Measurements from ENCODE around the gene NFYC.

Gene NFYC

DNA sequence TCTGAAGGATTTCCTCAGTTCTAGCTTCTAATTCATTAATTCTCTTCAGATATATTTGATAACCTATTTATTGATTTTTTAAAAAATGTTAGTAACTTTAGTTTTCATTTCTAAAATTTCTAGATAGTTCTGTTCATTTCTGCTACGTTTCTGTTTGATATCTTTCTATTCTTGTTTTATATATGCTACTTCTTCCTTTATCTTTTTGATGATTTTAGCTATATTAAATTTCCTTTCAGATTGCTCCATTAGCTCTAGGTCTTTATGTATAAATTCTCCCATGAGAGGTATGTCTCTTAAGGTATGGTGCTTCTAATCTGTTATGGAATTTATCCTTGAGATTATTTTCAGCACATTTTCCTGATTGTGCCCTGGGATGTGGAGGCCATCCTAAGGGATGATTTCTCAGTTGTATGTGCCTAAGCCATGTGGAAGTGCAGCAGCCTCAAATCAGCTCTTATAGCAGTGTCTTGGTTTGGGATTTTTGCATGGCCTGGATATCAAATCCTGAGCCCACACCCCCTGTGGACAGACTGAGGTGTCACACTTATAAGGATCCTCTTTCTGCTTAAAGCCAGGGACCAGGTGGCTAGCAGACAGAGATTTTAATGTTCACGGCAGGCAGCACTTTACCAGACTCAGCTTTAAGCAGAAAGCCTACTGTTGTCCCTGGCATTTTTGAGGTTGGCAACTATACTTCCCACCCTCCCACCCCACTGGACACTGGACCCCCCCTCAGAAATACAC is 85.9 kb downstream of the NFYC start:
- in situ Hi-C loops (cut with MboI; ENCODE audit: low sequenced_read_pairs) = no loop called here

DNA sequence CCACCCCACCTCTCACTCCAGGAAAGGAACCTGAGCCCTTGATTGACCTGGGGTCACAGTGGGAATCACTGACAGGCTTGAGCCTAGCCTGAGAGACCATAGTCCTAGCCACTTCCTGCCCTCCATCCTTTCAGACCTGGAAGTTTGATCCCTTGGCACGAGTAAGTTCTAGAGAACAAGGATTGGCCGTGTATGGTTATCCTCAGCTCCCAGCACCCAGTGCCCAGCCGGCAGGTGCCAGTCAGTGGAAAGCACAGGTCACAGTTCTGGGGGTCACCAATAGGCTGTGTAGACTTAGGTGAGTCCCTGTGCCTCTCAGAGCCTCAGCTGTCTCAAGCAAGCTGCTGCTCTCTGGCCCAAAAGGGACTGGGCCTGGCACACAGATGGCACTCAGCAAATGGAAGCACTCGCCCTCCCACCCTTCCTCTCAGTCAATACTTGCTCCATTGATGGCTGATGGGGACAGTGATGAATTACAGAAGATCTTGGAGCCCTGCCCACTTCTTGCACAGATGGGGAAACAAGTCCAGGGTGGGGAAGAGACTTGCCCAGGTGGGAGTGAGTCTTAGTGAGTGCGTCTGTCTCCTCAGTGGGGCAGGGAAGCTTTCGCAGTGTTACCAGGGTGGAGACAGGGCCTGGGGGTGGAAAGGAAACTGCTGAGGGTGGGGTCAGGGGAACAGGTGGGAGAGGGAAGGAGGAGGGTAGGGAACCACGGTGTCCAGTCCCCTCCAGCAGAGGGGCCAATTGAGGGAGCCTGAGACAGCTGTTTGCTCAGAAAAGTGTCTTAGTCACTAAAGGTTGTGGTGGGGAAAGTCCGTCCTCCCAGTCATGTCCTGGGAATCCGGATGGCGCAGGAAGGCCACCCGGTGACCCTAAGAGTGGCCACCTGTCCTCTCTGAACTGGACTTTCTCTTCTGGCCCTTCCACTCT is 89.4 kb downstream of the NFYC start:
- in situ Hi-C loops (cut with MboI; ENCODE audit: low sequenced_read_pairs) = no loop called here

DNA sequence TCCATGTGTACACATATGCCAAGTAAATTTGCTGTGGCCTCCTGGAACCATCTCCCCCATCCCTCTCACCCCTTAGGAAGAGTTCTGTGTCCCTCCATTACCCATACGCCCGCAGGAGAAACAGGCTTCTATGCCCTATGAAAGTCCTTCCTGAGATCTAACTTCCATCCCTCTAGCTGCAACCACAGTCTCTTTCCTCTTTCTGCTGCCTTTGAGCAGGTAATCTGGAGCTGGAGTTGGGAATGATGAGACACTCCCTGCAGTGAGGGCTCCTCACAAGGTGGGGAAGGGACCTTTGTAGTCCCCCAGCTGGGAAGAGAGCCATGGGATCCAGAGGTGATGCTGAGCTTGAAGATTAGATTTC is 90.1 kb downstream of the NFYC start:
- in situ Hi-C loops (cut with MboI; ENCODE audit: low sequenced_read_pairs) = no loop called here

DNA sequence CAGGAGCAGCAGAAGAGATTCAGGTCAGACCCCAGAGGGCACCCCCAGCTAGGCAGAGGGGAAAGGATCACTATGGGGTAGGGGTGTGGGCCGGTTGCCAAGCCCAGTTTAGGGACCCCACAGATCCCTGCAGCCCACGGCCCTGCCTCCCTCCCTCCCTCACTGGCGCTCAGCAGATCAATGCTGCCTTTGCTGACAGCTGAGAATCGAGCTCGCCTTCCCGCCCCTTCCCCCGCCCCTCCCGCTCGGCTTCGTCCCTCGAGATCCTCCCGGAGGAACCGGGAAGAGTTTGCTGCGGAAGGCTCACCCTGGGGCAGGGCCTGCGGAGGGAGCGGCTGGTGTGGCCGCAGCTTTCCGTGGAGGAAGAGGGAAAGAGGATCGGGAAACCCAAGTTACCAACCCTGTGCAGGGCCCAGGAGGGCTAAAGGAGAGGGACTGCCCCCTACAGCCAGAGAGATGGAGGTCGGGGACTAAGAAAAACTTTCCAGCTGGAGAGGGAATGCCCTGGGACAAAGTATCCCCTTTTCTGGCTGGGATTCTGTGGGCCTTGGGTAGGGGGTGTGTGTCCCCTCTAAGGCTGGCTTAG is 91.0 kb downstream of the NFYC start:
- in situ Hi-C loops (cut with MboI; ENCODE audit: low sequenced_read_pairs) = no loop called here

DNA sequence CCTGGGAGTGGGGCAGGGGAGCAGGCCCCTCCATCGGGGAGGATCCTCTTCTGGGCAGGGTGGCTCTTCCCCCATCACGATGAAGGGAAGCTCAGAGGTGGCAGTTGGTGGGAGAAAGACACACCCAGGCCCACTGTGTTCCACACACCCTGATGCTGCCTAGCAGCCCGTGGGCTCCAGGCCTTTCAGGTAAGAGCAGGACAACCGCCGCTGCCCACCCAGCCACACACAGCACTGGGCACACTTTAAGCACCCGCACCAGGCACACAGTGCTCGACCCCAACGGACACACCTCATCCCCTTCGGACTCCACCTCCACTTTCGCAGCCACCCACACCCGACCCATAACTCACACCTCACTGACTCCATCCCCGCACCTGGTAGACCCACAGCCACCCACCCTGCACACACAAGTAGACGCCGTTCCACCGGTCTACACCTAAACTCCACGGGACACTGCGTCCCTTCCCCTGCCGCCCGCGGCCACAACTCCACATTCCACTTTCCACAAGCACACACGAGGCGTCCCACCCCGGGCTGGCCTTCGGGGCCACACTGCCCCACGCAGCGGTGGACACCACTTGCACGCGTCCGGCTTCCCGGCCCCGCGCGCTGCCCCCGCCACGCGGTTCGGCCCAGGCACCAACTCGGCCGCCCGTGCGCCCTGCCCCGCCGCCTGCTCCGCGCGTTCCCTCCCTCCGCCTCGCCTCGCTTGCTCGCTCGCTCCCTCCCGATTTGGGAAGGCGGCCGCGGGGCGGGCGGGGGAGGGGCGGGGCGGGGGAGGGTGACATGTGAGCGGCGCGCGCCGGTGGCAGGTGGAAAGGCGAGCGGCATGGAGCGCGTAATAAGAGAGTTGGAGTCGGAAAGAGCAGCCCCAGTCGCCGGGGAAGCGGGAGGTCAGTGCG is 91.7 kb downstream of the NFYC start, which contains the start of gene KCNQ4:
Gene KCNQ4, plus strand, starts transcription at position 787 of the 905 bp plus-strand sequence. CDS start 307 bp downstream, outside the sequence.
- in situ Hi-C loops (cut with MboI; ENCODE audit: low sequenced_read_pairs) = no loop called here

DNA sequence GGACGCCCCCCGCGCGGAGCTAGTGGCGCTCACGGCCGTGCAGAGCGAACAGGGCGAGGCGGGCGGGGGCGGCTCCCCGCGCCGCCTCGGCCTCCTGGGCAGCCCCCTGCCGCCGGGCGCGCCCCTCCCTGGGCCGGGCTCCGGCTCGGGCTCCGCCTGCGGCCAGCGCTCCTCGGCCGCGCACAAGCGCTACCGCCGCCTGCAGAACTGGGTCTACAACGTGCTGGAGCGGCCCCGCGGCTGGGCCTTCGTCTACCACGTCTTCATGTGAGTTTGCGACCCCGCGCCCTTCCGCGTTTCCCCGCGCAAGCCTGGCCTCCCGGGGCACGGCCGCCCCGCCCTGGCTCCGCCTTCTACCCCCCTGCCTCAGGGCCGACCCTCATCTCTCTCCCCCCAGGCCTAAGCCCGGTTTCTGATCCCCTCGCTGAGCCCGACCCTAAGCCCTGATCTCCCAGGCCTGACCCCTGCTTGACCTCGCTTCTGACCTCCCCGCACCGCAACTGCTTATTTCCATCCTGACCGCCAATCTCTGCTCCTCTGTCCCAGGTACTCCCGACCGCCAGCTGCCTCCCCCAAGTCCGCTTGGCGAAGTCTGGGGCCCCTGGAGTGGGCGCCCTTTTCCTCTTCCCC is 92.8 kb downstream of the NFYC start:
- in situ Hi-C loops (cut with MboI; ENCODE audit: low sequenced_read_pairs) = no loop called here

- in situ Hi-C loops (cut with MboI; ENCODE audit: low sequenced_read_pairs) = no loop called here
Measured at GRCh38 chr1:40784771-40785151, 93.3 kb downstream of the NFYC start.

GRCh38 chr1:40785446-40785845 is 93.9 kb downstream of the NFYC start:
- in situ Hi-C loops (cut with MboI; ENCODE audit: low sequenced_read_pairs) = no loop called here

DNA sequence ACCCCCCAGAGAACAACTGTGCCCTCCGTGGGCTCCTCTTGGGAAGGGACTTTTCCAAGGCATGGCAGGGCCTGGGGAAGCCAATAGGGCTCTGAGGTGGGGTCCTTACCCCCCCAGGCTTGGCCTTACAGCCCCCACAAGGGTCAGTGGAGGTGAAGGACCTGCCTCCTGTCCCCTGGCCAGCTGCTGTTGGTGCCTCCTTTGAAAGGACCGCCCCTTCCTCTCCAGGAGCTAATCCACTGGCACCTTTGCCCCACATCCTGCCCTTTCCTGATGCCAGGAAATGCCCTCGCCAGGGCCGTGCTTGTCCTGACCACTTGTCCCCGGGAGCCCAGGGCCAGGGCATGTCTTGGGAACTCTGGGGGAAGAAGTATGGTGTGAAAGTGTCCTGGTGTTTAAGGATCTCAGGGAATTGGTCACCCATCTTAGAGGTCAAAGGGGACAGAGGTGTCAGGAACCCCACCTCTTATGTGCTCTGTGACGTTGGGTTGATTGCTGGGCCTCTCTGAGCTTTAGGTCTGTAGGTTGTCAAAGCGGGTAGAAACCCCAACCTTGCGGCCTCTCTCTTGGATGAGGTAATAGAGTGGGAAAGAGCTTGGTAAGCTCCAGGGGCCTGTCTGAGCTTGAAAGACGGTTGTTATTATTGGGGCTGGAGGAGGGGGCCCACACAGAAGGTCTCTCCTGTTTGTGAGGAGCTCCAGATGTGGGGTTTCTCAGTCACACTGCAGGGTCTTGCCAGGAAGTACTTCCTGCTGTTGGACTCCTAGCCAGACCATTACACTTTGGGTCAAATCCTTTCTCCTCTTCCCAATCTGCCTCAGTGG is 94.9 kb downstream of the NFYC start:
- in situ Hi-C loops (cut with MboI; ENCODE audit: low sequenced_read_pairs) = no loop called here

DNA sequence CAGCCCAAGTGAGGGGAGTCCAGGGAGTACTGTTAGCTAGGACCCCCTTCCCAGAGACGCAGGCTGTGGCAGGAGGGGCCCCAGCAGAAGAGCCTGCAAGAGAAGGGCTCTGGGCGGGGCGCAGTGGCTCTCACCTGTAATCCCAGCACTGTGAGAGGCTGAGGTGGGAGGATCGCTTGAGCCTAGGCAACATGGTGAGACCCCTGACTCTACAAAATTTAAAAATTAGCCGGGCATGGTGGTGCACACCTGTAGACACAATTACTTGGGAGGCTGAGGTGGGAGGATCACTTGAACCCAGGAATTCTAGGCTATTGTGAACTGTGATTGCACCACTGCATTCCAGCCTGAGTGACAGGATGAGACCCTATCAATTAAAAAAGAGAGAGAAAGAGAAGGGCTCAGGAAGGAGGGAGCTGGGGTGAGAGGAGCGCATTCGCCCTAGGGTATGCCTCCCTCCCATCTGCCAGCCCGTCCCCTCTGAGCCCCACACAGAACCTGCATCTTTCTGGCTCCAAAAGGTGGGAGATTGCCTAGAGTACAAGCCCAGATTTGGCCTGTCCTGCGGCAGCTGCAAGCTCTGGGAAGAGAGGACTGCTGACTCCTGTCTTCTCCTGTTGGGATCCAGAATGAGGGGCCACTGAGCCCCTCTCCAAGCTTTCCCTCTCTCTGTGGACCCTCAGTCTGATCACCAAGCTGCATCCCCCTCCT is 95.6 kb downstream of the NFYC start:
- in situ Hi-C loops (cut with MboI; ENCODE audit: low sequenced_read_pairs) = no loop called here

- in situ Hi-C loops (cut with MboI; ENCODE audit: low sequenced_read_pairs) = no loop called here
Measured at GRCh38 chr1:40787737-40788560, 96.4 kb downstream of the NFYC start.

DNA sequence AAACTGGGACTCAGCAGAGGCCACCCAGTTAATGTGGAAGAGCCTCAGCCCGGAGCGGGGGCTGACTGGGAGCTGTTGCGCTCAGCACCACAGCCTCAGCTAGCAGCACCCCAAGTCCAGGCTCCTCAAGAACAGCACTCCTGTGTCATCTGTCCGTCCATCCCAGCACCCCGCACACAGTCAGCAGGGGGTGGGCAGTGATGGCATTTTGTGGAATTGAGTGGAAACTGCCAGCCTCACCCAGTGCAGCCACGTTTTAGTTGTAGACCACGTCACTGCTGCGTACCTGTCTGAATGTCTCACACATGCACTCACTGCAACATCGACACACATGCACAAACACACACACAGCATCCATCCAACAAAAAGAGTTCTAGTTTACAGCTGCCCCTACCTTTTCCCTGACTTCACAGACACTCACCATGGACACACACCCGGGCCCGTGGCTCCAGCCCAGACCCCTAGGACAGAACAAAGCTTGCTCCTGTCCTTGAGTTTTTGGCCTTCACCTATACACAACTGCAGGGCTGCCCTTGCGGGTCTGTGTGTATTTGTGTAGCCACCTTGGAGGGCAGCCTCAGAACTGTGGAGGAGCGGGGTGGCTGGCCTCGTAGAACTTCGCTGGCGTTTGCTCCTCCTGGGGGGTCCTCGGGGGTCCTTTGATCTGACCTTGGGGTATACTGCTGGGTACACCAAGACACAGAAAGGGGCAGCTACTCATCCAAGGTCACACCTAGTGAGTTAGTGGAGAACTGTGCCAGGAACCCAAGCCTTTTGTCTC is 97.2 kb downstream of the NFYC start:
- in situ Hi-C loops (cut with MboI; ENCODE audit: low sequenced_read_pairs) = no loop called here

GRCh38 chr1:40789342-40789598 is 97.8 kb downstream of the NFYC start:
- in situ Hi-C loops (cut with MboI; ENCODE audit: low sequenced_read_pairs) = no loop called here

GRCh38 chr1:40789661-40790430 is 98.3 kb downstream of the NFYC start:
- in situ Hi-C loops (cut with MboI; ENCODE audit: low sequenced_read_pairs) = no loop called here

DNA sequence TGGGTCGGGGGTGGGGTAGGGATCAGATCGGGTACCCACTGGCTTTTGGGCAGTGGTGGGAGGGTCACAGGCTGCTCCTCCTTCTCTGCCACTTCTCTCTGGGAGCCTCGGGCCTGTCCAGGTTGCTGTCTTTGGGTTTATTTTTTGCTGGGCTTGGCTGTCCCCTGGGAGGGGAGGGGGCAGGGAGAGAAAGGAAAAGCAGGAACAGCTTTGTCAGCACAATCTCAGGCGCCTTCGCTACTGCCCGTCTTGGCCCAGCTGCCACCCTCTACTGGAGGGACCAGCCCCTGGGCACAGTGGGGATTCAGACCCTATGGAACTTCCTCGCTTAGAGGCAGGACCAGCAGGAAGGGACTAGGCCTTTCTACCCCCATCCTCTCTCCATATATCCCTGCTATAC is 100.5 kb downstream of the NFYC start:
- in situ Hi-C loops (cut with MboI; ENCODE audit: low sequenced_read_pairs) = no loop called here

DNA sequence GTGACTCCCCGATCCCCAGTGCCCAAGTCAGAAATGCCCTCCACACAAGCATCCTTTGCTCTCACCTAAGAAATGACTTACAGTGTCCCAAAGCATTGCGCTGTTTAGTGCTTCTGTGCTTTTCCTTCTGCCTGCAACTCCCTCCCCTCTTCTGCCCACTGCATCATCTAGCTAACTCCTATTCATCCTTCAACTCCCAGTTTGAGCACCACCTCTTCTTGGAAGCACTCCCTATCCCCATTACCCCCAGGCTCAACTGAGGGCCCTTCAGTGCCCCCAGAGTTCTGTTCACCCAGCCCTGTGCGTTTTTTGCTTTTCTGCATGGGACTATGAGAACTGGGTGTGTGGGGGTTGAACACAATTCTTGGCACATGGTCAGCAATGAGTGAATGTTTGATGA is 102.1 kb downstream of the NFYC start:
- in situ Hi-C loops (cut with MboI; ENCODE audit: low sequenced_read_pairs) = no loop called here

GRCh38 chr1:40794048-40794447 is 102.5 kb downstream of the NFYC start:
- in situ Hi-C loops (cut with MboI; ENCODE audit: low sequenced_read_pairs) = no loop called here
